Measurements from ENCODE around the gene KIAA1671. TPM values are rescaled to one million over a fixed set of nuclear protein-coding genes. Genes with fewer than 3 reads are reported as not detected.

Gene KIAA1671
- polyA plus RNA-seq, 1 donor: 34.8 TPM

DNA sequence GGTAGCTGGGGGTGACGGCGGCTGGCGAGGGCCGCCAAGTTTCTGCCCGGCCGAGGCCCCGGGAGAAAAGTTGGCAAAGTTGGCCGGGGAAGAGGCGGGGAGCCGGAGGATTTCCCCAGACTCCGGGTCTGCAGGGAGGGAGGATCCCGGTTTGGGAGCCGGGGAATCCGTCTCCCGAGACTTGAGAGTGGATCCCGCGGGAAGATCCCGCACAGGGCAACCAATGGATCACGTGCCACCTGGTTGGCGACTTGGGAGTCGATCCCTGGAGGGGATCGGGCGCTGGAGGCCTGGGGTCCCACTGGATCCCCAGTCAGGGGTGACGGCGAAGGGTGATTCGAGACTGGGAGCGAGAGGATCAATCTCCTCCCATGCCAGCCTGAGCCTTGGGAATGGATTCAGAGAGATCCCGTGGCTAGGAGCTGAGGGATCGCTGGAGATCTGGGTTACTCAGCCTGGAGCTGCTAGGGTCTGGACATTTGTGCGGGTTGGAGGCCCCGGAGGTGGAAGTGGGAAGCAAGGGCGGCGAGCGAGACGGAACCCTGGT is 394 bp downstream of the KIAA1671 start:
- no peak for DNase-seq (ENCODE audit: low read depth)

DNA sequence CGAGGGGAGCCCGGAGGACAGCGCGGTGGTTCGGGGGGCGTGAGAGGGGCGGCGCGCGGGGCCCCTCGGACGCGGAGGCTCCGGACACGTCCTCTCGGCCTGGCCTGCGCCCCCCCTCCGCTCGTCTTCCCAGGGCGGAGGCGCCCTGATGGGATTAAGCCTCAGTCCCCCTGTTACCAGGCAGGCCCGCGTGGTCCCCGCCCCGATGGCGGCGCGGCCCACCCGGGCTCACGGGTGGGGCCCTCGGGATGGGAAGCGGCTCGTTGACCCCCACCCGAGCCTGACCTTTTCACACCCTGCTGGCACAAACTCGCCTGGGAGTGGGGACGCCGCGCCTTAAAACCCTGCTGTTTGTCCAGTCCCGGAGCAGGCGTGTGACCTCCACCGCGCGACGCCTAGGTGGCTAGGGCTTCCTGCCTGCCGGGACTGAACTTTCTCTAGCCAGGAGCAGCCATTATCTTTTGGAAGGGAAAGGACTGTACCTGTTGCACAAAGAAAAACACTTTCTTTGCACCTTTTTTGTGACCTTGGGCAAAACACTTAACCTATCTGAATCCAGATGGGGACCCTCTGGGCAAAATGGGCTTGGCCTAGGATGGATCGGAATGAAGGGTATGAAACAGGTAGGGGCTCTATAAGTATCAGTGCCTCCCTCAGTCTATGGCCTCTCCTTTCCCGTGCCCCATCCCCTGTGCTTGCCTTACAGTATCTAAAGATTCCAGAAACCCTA is 1.0 kb downstream of the KIAA1671 start:
- no peak for DNase-seq (ENCODE audit: low read depth)

DNA sequence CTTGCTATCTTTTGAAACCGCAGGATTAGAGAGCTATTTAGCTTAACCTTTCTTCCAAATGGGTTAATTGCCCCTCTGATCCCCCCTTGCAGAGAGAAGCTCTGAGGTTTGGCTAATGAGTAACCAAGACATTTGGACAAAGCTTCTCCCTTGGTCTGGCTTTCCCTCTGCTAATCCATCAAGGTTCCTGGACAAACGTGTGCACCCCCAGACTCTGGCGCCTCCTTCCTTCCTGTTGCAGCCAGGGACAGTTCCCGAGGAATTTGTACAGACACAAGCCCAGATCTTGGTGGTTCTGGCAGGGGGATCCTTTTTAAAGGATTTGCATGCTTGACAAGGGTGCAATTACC is 1.6 kb downstream of the KIAA1671 start:
- DNase-seq (ENCODE audit: low read depth): no peak

DNA sequence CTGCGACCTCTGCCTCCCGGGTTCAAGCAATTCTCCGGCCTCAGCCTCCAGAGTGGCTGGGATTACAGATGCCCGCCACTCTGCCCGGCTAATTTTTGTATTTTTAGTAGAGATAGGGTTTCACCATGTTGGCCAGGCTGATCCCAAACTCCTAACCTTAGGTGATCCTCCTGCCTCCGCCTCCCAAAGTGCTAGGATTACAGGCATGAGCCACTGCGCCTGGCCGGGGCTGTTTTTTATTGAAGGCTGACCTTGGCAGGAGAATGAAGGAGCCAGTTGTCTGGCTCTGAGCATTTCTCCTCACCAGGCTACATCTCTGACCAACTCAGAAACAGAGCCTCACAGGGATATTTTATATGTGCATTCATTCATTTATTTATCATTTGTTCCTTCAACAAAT is 2.3 kb downstream of the KIAA1671 start:
- DNase-seq (ENCODE audit: low read depth): no peak

DNA sequence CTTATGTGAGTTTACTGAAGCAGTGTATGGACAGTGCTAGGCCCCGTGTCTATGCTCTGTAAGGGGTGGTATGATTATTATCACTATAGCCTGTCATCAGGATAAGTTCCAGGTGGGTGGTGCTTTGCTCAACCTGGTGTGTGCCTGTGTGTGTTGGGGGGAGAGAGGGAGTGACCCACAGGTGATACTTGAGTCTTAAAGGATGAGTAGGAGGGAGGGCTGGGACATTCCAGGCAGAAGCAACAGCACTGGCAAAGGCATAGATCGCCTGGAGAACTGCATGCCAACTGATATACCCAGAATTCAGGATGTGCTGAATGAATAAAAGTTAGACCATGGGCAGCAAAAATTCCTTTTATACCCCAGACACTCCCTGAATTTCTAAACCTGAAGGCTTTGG is 4.5 kb downstream of the KIAA1671 start:
- DNase-seq (ENCODE audit: low read depth): no peak

DNA sequence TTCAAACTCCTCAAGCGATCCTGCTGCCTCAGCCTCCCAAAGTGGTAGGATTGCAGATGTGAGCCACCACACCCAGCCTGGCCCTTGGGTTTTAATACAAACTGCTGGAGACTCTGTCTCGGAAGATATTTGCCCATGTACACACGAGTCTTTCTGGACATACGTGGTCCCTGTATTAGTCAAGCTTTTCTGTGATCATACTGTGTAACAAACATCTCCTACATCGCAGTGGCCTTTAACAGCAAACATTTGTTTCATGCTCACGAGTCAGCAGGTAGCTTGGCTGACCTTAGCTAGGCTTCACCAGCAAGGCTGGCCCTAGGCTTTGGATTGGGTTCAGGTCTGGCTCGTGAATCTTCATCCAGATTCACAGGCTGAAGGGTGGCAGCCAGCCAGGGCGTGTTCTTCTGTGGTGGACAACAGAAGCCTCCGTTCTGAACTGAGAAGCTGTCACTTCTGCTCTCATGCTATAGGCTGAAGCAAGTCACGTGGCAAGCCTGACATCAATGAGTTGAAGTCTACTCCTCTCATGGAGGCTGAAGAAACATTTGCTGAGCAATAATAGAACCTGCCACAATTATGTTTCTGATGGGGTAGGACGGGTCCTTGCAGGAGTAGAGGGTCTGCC is 8.8 kb downstream of the KIAA1671 start:
- no peak for DNase-seq (ENCODE audit: low read depth)

DNA sequence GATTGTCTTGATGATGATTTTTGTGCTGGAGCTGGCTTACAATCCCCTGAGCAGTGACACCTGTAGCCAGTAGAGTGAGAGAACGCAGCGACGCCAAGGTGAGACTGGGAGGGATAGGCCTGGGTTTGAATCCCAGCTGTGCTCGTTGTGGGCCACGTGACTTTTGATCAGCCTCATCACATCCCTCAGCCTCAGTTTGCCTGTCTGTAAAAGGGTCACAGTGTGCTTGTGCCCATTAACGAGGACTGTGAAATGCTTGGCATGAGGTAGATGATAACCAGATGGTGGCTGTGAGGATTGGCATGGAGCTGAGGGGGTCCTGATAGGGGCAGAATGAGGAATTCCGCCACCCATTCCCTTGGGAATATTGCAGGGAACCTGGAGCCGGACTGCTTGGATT is 9.6 kb downstream of the KIAA1671 start:
- no peak for DNase-seq (ENCODE audit: low read depth)

DNA sequence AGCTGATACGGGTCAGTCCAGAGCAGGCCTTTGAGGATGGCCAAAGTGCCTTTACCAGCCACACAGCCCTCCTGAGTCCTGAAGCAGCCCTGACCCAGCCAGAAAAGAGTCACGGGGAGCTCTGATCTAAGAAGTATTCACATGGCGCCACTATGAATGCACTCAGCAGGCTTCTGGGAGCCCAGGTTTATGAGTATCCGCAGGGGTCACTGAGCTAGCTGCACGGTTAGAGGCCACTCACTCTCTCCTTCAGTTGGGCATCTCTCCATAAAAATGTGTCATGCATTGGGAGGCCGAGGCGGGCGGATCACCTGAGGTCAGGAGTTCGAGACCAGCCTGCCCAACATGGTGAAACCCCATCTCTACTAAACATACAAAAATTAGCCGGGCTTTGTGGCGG is 10.3 kb downstream of the KIAA1671 start:
- DNase-seq (ENCODE audit: low read depth): no peak

DNA sequence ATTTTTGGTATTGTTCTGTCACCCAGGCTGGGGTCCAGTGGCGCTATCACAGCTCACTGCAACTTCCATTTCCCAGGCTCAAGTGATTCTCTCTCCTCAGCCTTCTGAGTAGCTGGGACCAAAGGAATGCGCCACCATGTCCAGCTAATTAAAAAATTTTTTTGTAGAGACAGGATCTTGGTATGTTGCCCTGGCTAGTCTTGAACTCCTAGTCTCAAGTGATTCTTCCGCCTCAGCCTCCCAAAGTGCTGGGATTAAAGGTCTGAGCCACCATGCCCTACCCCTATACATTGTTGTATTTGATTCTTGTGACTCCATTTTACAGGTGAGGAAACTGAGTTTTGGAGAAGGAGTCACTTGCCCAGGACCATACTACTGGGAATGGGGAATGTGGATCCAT is 11.9 kb downstream of the KIAA1671 start:
- DNase-seq (ENCODE audit: low read depth): no peak

DNA sequence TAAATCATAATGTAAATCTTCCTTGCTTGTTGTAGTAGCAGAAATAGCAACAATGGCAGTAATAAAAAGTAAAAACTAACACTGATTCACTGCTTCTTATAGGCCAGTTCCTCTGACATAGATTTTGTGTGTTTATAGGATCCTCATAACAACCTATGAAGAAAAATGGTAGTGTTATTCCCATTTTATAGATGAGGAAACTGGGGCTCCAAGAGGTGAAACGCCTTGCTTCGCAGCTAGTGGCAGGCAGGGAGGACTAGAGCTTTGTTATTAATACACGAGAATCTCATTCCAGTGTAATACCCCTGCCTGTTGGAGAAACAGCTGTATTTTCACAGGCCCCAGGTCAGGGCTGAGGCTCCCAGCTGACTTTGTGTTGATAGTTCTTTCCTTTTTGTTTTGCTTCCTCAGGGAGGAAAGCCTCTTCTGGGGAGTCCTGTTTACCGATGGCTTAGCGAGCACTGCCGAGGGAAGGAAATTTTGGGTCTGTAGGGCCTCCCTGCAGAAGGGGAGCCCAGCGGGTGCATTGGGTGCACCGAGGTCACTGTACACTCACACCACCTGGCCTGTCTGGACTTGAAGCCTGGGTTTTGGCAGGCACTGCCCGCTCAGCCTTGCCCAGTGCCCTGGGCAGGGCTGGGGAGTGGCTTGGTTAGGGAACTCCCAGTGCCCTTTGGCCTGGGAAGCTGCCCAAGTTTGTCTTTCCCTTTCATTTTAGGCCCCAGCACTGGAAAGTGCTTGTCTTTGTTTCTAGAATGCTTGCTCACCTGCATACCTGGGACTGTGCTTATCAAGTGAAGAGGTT is 13.5 kb downstream of the KIAA1671 start:
- no peak for DNase-seq (ENCODE audit: low read depth)

DNA sequence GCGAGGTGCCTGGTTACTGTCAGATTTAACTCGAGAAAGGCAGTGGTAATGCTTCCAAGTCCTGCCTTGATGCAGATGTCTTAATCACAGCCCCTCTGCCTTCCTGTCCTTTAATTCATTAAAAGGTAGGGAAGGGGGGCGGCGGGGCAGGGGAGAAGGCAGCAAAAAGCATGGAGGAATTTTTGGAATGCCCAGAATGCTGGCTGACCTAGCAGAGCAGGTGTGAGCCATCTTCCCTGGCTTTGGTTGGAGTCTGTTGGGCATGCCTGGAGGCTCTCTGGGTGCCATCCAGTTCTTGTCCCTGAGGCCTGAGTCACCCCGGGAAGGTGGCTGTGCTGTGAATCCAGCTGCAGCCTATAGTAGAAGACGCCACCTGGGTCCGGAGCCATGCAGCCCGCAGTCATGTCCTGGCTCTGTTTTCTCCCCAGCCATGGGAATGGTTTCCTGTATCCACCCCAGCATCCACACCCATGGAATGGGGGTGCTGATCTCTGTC is 15.6 kb downstream of the KIAA1671 start:
- DNase-seq (ENCODE audit: low read depth): no peak

DNA sequence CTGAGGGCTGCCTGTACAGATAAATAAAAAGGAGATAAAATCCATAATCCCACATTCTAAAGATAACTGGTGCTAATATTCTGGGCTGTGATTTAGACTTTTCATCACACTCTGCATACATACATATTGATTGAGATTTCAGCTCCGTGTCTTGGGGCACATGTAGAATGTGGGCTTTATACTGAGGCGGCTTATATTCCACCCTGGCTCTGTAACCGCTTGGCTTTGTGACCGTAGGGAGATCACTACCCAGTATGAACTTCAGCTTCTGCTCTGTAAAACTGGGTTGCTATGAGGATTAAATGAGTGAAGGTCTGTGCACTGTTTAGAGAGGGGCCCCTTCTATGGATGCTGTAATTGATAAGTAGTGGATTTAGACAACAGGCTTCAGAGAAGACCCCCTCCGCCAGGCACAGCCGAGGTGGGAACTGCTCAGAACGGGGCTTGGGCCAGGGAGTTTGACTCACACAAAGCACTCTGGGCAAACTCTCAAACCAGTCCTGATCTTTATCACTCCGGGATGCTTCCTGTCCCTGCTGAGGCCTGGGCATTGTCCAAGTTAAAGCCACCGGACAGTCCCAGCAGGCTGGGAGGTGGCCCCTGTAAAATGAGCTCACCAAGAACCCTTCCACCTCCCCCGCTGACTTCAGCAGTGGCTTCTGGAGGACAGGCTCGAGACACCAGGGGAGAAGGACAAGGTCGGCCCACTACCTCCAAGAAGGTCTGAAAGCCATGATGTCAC is 17.2 kb downstream of the KIAA1671 start:
- DNase-seq (ENCODE audit: low read depth): no peak

DNA sequence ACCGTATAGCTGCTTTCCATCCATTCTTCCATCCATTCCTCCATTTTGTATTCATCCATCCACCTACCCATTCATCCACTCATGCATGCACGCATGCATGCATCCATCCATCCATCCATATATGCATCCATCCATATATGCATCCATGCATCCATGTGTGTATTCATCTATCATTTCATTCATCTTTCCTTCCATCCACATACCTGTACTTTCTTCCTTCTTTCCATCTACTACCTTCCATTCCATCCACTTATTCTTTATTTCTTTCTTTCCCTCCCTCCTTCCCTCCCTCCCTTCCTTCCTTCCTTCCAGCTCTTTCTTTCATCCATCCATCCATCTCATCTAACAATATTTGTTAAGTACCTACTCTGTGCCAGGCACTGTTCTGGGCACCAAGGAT is 19.9 kb downstream of the KIAA1671 start:
- no peak for DNase-seq (ENCODE audit: low read depth)

DNA sequence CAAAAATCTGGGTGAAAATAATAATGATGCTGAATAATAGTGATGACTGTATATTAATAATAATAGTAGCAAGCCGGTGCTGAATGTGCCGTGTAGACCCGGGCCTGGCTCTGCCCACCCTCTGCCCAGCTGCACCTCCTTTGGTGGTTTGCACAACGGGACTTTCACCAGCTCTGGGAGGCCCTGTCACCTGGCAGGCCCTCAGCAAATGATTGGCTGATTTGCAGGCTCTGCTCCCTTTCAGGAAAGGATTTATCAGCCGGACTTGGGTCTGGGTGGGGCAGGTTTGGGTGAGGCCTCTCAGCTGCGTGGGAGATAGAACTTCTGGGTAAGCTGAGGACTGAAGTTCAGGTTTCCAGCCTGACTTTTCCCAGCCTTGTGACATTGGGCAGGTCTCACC is 21.4 kb downstream of the KIAA1671 start:
- DNase-seq (ENCODE audit: low read depth): no peak

DNA sequence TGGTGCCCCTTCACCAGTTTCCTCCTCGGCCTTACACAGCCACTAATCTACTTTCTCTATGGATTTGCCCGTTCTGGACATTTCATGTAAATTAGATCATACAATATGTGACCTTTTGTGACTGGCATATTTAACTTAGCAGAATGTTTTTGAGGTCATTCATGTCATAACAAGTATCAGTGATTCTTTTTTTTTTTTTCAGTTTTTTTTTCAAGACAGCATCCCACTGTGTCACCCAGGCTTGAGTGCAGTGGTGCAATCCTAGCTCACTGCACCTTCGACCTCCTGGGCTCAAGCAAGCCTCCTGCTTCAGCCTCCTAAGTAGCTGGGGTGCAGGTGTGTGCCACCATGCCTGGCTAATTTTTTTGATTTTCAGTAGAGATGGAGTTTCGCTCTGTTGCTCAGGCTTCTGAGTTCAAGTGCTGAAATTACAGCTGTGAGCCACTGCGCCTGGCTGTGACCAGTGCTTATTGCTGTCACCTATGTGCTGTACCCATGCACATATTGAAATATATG is 22.7 kb downstream of the KIAA1671 start:
- no peak for DNase-seq (ENCODE audit: low read depth)

DNA sequence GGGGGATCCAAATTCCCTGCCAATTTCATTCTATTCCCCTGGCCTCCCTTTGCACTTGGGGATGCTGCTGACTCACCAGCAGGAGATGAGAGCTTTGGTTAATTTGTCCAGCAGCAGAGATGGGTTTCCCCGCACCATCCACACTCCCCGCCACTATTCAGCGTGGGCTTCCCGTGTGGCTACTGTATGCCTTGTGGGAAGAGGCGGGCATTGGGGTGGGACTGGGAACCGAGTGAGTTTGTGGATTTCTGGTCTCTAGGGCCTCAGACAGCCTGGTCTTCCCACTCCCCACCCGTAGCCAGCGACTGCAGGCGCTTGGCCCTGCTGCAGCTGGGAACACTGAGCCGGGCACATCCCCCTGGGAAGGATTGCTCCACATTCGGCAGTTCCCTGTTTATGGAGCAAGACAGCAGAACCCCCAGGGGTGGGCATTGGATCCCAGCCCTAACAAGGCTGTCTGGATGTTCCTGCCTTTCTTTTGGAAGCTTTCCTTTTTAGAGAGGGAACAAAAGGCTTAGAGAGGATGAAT is 23.4 kb downstream of the KIAA1671 start:
- DNase-seq (ENCODE audit: low read depth): no peak

DNA sequence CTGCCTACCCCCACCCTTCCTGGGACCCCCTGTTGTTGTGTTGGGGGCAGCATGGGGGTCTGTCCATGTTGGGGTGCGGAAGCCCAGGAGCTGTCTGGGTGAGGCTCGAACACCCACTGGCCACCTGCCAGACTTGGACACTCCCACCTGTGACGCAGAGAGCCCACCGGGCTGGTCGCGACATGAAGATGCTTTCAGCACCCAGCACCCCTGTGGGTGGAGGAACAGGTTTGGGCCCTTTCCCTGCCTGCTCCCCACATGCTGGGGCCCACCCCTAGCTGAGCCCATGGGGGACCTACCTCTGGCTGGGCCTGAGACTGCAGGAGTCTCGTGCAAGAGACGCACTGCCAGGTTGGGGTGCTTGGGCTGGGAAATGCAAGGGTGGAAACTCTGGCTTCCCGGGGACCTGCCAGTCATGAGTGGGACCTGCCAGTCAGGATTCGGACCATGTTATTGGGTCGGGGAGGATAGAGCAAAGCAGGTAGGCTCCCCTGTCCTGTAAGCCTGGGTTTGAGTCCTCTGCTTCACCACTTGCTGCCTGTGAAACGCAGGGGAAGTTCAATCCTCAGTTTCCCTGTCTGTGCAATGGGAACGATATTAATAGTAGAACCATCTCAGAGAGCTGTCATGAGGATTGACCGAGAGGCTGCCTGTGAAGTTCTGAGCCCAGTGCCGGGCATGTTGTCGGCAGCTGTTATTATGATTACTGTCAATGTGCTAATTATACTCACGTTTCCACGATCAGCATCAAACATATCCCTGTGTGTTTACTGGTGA is 24.1 kb downstream of the KIAA1671 start:
- no peak for DNase-seq (ENCODE audit: low read depth)

DNA sequence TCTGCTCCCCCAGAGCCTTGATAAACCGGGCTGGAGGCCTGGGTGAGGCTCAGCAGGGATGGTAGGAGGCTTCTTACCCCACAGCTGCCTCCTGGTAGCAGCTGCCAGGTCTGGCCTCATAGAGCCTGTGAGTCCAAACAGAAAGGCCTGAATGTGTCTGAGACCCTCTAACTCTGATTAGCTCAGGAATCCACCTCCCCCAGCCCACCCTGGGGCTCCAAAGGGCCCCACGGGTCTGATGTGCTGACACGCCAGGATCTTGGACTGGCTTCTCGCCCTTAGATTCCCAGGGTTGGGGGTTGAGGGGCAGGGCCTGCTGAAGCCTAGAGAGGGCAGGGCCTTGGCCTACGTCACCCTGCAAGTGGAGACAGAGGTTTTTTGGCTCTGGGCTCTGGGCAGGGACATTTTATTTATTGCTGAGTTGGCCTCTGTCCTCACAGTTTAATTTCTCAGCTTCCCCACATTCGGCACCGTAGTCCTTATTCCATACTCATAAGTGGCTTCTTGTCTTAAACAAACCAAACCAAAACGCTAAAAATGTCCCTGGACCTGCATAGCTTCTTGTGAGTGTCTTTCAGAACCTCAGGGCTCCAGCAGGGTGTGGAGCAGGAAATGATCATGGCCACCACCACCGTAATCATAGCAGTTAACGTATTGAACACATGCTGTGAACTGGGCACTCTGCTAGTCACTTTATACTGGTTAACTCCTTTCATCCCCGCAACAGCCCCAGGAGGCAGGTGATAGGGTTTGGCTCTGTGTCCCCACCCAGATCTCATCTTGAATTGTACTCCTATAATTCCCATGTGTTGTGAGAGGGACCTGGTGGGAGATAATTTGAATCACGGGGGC is 25.1 kb downstream of the KIAA1671 start:
- no peak for DNase-seq (ENCODE audit: low read depth)

DNA sequence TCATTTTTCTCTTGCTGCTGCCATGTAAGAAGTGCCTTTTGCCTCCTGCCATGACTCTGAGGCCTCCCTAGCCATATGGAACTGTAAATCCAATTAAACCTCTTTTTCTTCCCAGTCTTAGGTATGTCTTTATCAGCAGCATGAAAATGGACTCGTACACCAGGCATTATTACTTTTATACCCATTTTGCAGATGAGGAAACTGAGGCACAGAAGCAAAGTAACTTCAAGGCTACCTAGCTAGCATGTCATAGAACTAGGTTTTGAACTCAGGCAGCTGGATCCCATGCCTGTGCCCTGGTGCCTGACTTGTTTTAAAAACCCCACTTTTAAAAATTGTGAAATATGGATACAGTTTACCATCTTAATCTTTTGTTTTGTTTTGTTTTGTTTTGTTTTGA is 25.8 kb downstream of the KIAA1671 start:
- DNase-seq (ENCODE audit: low read depth): no peak

DNA sequence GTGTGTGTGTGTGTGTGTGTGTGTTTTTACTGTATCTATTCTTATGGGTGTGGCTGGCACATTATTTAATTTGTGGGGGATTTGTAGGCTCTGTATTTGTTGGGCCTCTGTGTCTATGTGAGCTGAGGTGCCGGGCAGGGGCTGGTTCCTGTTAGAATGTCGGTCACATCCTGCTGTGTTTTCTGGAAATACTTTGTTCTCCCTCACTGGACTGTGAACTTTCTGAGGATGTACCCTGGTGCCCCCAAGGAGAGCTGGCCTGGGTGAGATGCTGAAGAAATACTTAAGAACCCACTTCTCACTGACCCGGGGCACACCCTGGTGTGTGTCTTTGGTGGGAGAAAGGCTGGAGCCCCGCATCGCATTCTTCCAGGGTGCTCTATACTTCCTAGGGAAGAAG is 28.6 kb downstream of the KIAA1671 start:
- no peak for DNase-seq (ENCODE audit: low read depth)
